ENCODE data around the gene CACNG4. TPM values are rescaled to one million over a fixed set of nuclear protein-coding genes. Genes with fewer than 3 reads are reported as not detected.

Gene CACNG4
- total RNA-seq, 1 experiment from 2014 or later, result 46.3 TPM

GRCh38 chr17:66967837-66968543 is 3.5 kb downstream of the CACNG4 start:
- H3K27ac ChIP-seq, result no peak overlapping the region
- ChIA-PET CTCF (no interaction called here), POLR2A (ENCODE audit: unreplicated experiment) (interaction anchor here (0.7 kb wide), 1 partner anchor 23 kb away, joined by 7 read pairs; no protein-coding TSS in a partner anchor)
- peaks cover 18% of the 10 kb centered on the region for H3F3A ChIP-seq (ENCODE audit: insufficient read depth, low read depth)
- intact Hi-C loops (cut with micrococcal nuclease; ENCODE audit: unreplicated experiment), result no loop called here
- peaks cover 24% of the 10 kb centered on the region; the same call in 1 of the 2 replicates for H3K4me1 ChIP-seq (replicated peaks; ENCODE audit: insufficient read depth)
- H3K9me3 ChIP-seq (ENCODE audit: insufficient read depth, low read depth), result no peaks in the 10 kb centered on the region
- no peak overlapping the region for H3K4me3 ChIP-seq
- H3K79me2 ChIP-seq (ENCODE audit: low read depth), result peaks cover 17% of the 10 kb centered on the region; the same call in 1 of the 2 replicates
- H4K20me1 ChIP-seq (ENCODE audit: insufficient read depth), result peaks cover 9% of the 10 kb centered on the region
- no peak for TF ChIP-seq CTCF (conservative IDR thresholded peaks at IDR 0.05)
- no peak for TF ChIP-seq EZH2 (IDR thresholded peaks at IDR 0.05; ENCODE audit: low read depth)
- no peak overlapping the region for H3K4me2 ChIP-seq
- DNase-seq, result no peak
- H3K9me2 ChIP-seq (ENCODE audit: insufficient read depth), result no peaks in the 10 kb centered on the region
- no peak overlapping the region for H2AFZ ChIP-seq
- no peaks in the 10 kb centered on the region for H3K27me3 ChIP-seq (ENCODE audit: insufficient read depth, low read depth)
- BruUV-seq (replicated peaks), result no TSS peak
- no peaks in the 10 kb centered on the region for H3K36me3 ChIP-seq (ENCODE audit: low read depth)

GRCh38 chr17:66968916-66969315 is 4.4 kb downstream of the CACNG4 start:
- Histone ChIP-seq H3K9me2 (ENCODE audit: insufficient read depth) (no peaks in the 10 kb centered on the region), H3K27me3 (ENCODE audit: insufficient read depth, low read depth) (no peaks in the 10 kb centered on the region), H3K9me3 (ENCODE audit: insufficient read depth, low read depth) (no peaks in the 10 kb centered on the region), H2AFZ (no peak overlapping the region), H3K4me3 (no peak overlapping the region), H3K79me2 (ENCODE audit: low read depth) (peaks cover 17% of the 10 kb centered on the region; the same call in 1 of the 2 replicates), H3K27ac (no peak overlapping the region), H3K4me1 (replicated peaks; ENCODE audit: insufficient read depth) (peaks cover 15% of the 10 kb centered on the region; the same call in 1 of the 2 replicates), H4K20me1 (ENCODE audit: insufficient read depth) (peaks cover 11% of the 10 kb centered on the region), H3K36me3 (ENCODE audit: low read depth) (no peaks in the 10 kb centered on the region), H3K4me2 (no peak overlapping the region), H3F3A (ENCODE audit: insufficient read depth, low read depth) (peaks cover 10% of the 10 kb centered on the region; the same call in 1 of the 2 replicates)
- intact Hi-C loops (cut with micrococcal nuclease; ENCODE audit: unreplicated experiment), result no loop called here
- DNase-seq, result no peak
- POLR2A ChIA-PET (ENCODE audit: unreplicated experiment), result no interaction called here
- no TSS peak for BruUV-seq (replicated peaks)
- TF ChIP-seq EZH2 (IDR thresholded peaks at IDR 0.05; ENCODE audit: low read depth) (no peak), CTCF (conservative IDR thresholded peaks at IDR 0.05) (no peak)
- CTCF ChIA-PET, result no interaction called here

DNA sequence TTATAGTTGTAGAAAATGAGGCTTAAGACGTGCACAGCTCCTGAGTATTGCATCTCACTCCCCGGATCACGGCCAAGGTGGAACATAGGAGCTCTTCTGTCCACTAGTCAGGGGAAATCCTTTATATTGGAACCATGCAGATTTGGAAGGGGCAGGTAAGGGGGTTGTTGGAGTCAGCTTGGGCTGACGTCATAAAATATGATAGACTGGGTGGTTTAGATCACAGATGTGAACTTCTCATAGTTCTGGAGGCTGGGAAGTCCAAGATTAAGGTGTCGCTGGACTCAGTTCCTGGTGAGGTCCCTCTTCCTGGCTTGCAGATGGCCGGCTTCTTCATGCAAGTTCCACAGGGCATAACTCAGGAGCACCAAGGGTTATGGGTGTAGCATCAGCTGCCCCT is 5.6 kb downstream of the CACNG4 start:
- Histone ChIP-seq H3K4me2 (no peak overlapping the region), H3K36me3 (ENCODE audit: low read depth) (no peaks in the 10 kb centered on the region), H3K9me3 (ENCODE audit: insufficient read depth, low read depth) (no peaks in the 10 kb centered on the region), H3K27me3 (ENCODE audit: insufficient read depth, low read depth) (no peaks in the 10 kb centered on the region), H3K79me2 (ENCODE audit: low read depth) (peaks cover 17% of the 10 kb centered on the region; the same call in 1 of the 2 replicates), H3K9me2 (ENCODE audit: insufficient read depth) (no peaks in the 10 kb centered on the region), H2AFZ (no peak overlapping the region), H3F3A (ENCODE audit: insufficient read depth, low read depth) (peaks cover 8% of the 10 kb centered on the region; the same call in 1 of the 2 replicates), H3K27ac (no peak overlapping the region), H3K4me1 (replicated peaks; ENCODE audit: insufficient read depth) (0 out of 2 replicates have a peak, but pooled peaks cover 12% of the 10 kb centered on the region), H3K4me3 (no peak overlapping the region), H4K20me1 (ENCODE audit: insufficient read depth) (peaks cover 11% of the 10 kb centered on the region)
- no peak for DNase-seq
- intact Hi-C loops (cut with micrococcal nuclease; ENCODE audit: unreplicated experiment), result no loop called here
- POLR2A ChIA-PET (ENCODE audit: unreplicated experiment), result no interaction called here
- BruUV-seq (replicated peaks), result no TSS peak
- CTCF ChIA-PET, result no interaction called here
- TF ChIP-seq EZH2 (IDR thresholded peaks at IDR 0.05; ENCODE audit: low read depth) (no peak), CTCF (conservative IDR thresholded peaks at IDR 0.05) (no peak)

All from PC-9 (cell line).